Activated B cell treated with CpG ODN at 0.5 μM for 24 hours (primary cell): ENCODE results near the gene SOBP. TPM values are rescaled to one million over a fixed set of nuclear protein-coding genes. Genes with fewer than 3 reads are reported as not detected.

Experiments
- ATAC-seq: fragments of 200-7000 bp; cut with Tn5 transposase; one replicate; pipeline ENCODE4 v1.10.0; 2021; ENCODE audit warnings: low read depth, mild to moderate bottlenecking, moderate library complexity
- CTCF ChIA-PET: fragments of 350-600 bp; sonication (Branson Sonifier 250); formaldehyde crosslinking; loops from one replicate; lab custom pipeline; 2021; ENCODE audit warnings: antibody characterized with exemption; lab: Charles Lee
- POLR2A ChIA-PET: fragments of 350-600 bp; sonication (Branson Sonifier 250); formaldehyde crosslinking; loops from one replicate; lab custom pipeline; 2021; ENCODE audit warnings: antibody characterized with exemption; lab: Charles Lee
- DNase-seq: peaks from one replicate; pipeline ENCODE4 v3.0.0; 2022
- H3K27ac Mint-ChIP-seq: one replicate; pipeline ENCODE4 v1.8.0; 2020; ENCODE audit warnings: mixed read lengths
- H3K27me3 Mint-ChIP-seq: one replicate; pipeline ENCODE4 v1.8.0; 2021; ENCODE audit warnings: mixed read lengths
- H3K36me3 Mint-ChIP-seq: one replicate; pipeline ENCODE4 v1.8.0; 2021; ENCODE audit warnings: low read depth, mixed read lengths
- H3K4me1 Mint-ChIP-seq: one replicate; pipeline ENCODE4 v1.8.0; 2021; ENCODE audit warnings: mixed read lengths
- H3K4me3 Mint-ChIP-seq: one replicate; pipeline ENCODE4 v1.8.0; 2020; ENCODE audit warnings: mild to moderate bottlenecking, mixed read lengths
- H3K9me3 Mint-ChIP-seq: one replicate; pipeline ENCODE4 v1.8.0; 2020; ENCODE audit warnings: mixed read lengths
- intact Hi-C: fragments of 100-400 bp; cut with micrococcal nuclease; formaldehyde crosslinking; loops from one replicate; pipeline ENCODE4 v1.15.1; 2024
- total RNA-seq: library from RNA; stranded (reverse); gene quantifications from 2 replicates; pipeline ENCODE4 v1.2.3, GENCODE V29; 2022
- TF ChIP-seq, protein P1 (sequence below): fragments of 200-600 bp; IDR thresholded peaks from one replicate; pipeline ENCODE4 v1.8.0; 2022; ENCODE audit warnings: antibody characterized with exemption, mild to moderate bottlenecking

SOBP gene
- total RNA-seq, 1 donor from 2014 or later: 1.1 TPM

- Mint-ChIP-seq H3K36me3 (no peaks in the 10 kb centered on the region), H3K27ac (no peak overlapping the region), H3K4me1 (no peaks in the 10 kb centered on the region), H3K9me3 (no peaks in the 10 kb centered on the region), H3K27me3 (peaks cover 8% of the 10 kb centered on the region), H3K4me3 (no peak overlapping the region)
- ChIA-PET CTCF (no interaction called here), POLR2A (no interaction called here)
- TF ChIP-seq, protein P1, sequence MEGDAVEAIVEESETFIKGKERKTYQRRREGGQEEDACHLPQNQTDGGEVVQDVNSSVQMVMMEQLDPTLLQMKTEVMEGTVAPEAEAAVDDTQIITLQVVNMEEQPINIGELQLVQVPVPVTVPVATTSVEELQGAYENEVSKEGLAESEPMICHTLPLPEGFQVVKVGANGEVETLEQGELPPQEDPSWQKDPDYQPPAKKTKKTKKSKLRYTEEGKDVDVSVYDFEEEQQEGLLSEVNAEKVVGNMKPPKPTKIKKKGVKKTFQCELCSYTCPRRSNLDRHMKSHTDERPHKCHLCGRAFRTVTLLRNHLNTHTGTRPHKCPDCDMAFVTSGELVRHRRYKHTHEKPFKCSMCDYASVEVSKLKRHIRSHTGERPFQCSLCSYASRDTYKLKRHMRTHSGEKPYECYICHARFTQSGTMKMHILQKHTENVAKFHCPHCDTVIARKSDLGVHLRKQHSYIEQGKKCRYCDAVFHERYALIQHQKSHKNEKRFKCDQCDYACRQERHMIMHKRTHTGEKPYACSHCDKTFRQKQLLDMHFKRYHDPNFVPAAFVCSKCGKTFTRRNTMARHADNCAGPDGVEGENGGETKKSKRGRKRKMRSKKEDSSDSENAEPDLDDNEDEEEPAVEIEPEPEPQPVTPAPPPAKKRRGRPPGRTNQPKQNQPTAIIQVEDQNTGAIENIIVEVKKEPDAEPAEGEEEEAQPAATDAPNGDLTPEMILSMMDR: no peak
- DNase-seq (no peak), ATAC-seq (no peak)
- intact Hi-C loops: no loop called here
Measured at GRCh38 chr6:107540465-107540857, 50.5 kb downstream of the SOBP start.

GRCh38 chr6:107542192-107542668 is 52.3 kb downstream of the SOBP start:
- H3K36me3 Mint-ChIP-seq: no peaks in the 10 kb centered on the region
- no peak overlapping the region for H3K4me3 Mint-ChIP-seq
- ATAC-seq (no peak), DNase-seq (no peak)
- ChIA-PET POLR2A (interaction anchor here (0.5 kb wide), 1 partner anchor 56 kb away, joined by 5 read pairs; no protein-coding TSS in a partner anchor), CTCF (no interaction called here)
- TF ChIP-seq, protein P1: no peak
- peaks cover 8% of the 10 kb centered on the region for H3K27me3 Mint-ChIP-seq
- H3K27ac Mint-ChIP-seq: no peak overlapping the region
- H3K9me3 Mint-ChIP-seq: no peaks in the 10 kb centered on the region
- intact Hi-C loops: no loop called here
- H3K4me1 Mint-ChIP-seq: no peaks in the 10 kb centered on the region

GRCh38 chr6:107543088-107543487 is 53.2 kb downstream of the SOBP start:
- H3K9me3 Mint-ChIP-seq: no peaks in the 10 kb centered on the region
- DNase-seq: no peak
- ChIA-PET CTCF (no interaction called here), POLR2A (interaction anchor here (0.5 kb wide), 1 partner anchor 57 kb away, joined by 5 read pairs; no protein-coding TSS in a partner anchor)
- H3K4me3 Mint-ChIP-seq: no peak overlapping the region
- intact Hi-C loops: no loop called here
- H3K4me1 Mint-ChIP-seq: no peaks in the 10 kb centered on the region
- H3K36me3 Mint-ChIP-seq: no peaks in the 10 kb centered on the region
- no peak overlapping the region for H3K27ac Mint-ChIP-seq
- peaks cover 8% of the 10 kb centered on the region for H3K27me3 Mint-ChIP-seq
- ATAC-seq: no peak
- TF ChIP-seq, protein P1: no peak

DNA sequence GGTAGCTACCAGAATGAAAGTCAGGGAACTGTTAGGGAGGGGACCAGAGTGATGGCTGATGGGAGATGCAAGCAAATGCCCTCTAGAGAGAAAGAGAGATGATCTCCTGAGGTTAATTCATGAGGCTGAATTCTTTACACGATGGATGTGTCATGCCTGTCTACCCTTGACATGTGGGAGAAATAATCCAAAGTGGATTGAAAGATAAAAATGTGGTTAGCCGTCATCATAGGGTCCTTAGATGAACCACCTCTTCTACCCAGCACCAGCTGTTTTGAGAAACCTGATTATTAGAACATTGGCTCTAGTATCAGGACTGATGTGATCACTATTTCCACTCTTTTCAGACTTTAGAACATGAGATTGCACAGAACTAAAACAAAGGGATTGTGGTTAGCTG is 53.6 kb downstream of the SOBP start:
- intact Hi-C loops: no loop called here
- DNase-seq (no peak), ATAC-seq (no peak)
- POLR2A ChIA-PET: no interaction called here
- H3K4me3 Mint-ChIP-seq: no peak overlapping the region
- no peaks in the 10 kb centered on the region for H3K9me3 Mint-ChIP-seq
- CTCF ChIA-PET: no interaction called here
- H3K27ac Mint-ChIP-seq: no peak overlapping the region
- no peaks in the 10 kb centered on the region for H3K4me1 Mint-ChIP-seq
- TF ChIP-seq, protein P1: no peak
- no peaks in the 10 kb centered on the region for H3K36me3 Mint-ChIP-seq
- peaks cover 8% of the 10 kb centered on the region for H3K27me3 Mint-ChIP-seq

DNA sequence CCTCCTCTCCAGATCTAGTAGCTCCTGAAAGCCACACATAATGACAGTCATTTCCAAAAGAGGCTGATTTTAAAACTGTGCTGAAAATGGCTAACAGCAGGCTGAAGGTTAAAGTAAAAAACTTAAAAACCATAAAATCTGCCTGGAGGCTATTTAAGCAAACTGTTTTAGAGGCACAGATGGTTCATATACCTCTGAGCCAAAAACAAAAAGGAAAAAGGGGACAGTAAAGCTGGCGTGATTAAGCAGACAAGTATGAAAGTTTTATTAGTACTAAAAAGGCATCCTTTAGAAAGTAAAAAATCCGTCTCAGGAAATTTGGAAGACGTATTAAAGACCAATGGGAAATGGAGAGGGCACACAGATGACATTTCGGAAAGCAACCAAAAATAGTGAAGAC is 55.8 kb downstream of the SOBP start:
- ChIA-PET POLR2A (no interaction called here), CTCF (no interaction called here)
- Mint-ChIP-seq H3K27me3 (peaks cover 3% of the 10 kb centered on the region), H3K4me3 (no peak overlapping the region), H3K36me3 (no peaks in the 10 kb centered on the region), H3K9me3 (no peaks in the 10 kb centered on the region), H3K27ac (no peak overlapping the region), H3K4me1 (peaks cover 15% of the 10 kb centered on the region)
- intact Hi-C loops: no loop called here
- DNase-seq: no peak
- TF ChIP-seq, protein P1: no peak
- no peak for ATAC-seq
